H1 (cell line): ENCODE data around the gene COL27A1. TPM values are rescaled to one million over a fixed set of nuclear protein-coding genes. Genes with fewer than 3 reads are reported as not detected.

Source experiments
- CTCF ChIA-PET: fragments of 300-600 bp; sonication (Branson Sonifier 250); formaldehyde crosslinking; loops from one replicate; lab custom pipeline; 2021; ENCODE audit not compliant: partially characterized antibody; lab: Charles Lee
- POLR2A ChIA-PET: fragments of 300-600 bp; sonication (Branson Sonifier 250); formaldehyde crosslinking; loops from one replicate; lab custom pipeline; 2021; ENCODE audit warnings: inconsistent platforms; ENCODE audit not compliant: partially characterized antibody; lab: Charles Lee
- DNase-seq, 2 experiments: peaks; one replicate each; pipeline versions ENCODE4 v3.0.0 to v3.0.0-alpha.2; 2010 to 2022; ENCODE audit warnings: low spot score in 2 of 2, low read depth in 1 of 2, mixed read lengths in 1 of 2
- FAIRE-seq: peaks from 2 replicates; lab custom pipeline; 2011; peaks lifted over from hg19 to GRCh38; lab: Jason Lieb, UNC
- H2AFZ ChIP-seq: 2 replicates; pipeline ENCODE4 v1.8.1; 2012; ENCODE audit warnings: low read length, inconsistent platforms
- H2AK5ac ChIP-seq: 2 replicates; pipeline ENCODE4 v1.6.1; 2013; ENCODE audit warnings: low read depth, low read length
- H2BK120ac ChIP-seq: replicated peaks from 2 replicates; pipeline ENCODE3; 2013; ENCODE audit warnings: low read depth, low read length, inconsistent platforms
- H2BK12ac ChIP-seq: 2 replicates; pipeline ENCODE4 v1.6.1; 2013; ENCODE audit warnings: low read depth, low read length
- H2BK15ac ChIP-seq: 2 replicates; pipeline ENCODE4 v1.6.1; 2013; ENCODE audit warnings: low read length
- H2BK20ac ChIP-seq: 2 replicates; pipeline ENCODE4 v1.6.1; 2013; ENCODE audit warnings: low read length
- H2BK5ac ChIP-seq: 2 replicates; pipeline ENCODE4 v1.6.1; 2013; ENCODE audit warnings: low read depth, low read length
- H3K14ac ChIP-seq: 2 replicates; pipeline ENCODE4 v1.6.1; 2013; ENCODE audit warnings: inconsistent platforms; ENCODE audit not compliant: insufficient read length
- H3K18ac ChIP-seq: 2 replicates; pipeline ENCODE4 v1.6.1; 2013; ENCODE audit warnings: low read length; ENCODE audit errors: extremely low read depth
- H3K23ac ChIP-seq: 2 replicates; pipeline ENCODE4 v1.6.1; 2013; ENCODE audit warnings: inconsistent platforms; ENCODE audit not compliant: insufficient read length
- H3K23me2 ChIP-seq: 2 replicates; pipeline ENCODE4 v1.6.1; 2013; ENCODE audit warnings: low read depth, low read length
- H3K27ac ChIP-seq: 2 replicates; pipeline ENCODE4 v1.6.1; 2011; ENCODE audit warnings: low read depth, low read length, inconsistent platforms
- H3K27me3 ChIP-seq, 4 experiments: replicated peaks in 1 of 4; 1 replicate in 1 of 4; 2 replicates in 3 of 4; pipeline versions ENCODE4 v1.6.1 to v1.8.1; 2011 to 2013; ENCODE audit warnings: low read length in 3 of 4, mild to moderate bottlenecking in 3 of 4, inconsistent platforms in 2 of 4, mixed read lengths in 2 of 4, moderate library complexity in 1 of 4; ENCODE audit not compliant: control insufficient read depth in 3 of 4, insufficient read depth in 3 of 4; ENCODE audit errors: extremely low read depth in 1 of 4
- H3K36me3 ChIP-seq, 4 experiments: 2 replicates each; pipeline versions ENCODE4 v1.6.1 to v1.8.1; 2011 to 2013; ENCODE audit warnings: mild to moderate bottlenecking in 4 of 4, low read length in 3 of 4, moderate library complexity in 2 of 4, control low read depth in 1 of 4, inconsistent platforms in 1 of 4; ENCODE audit not compliant: insufficient read depth in 4 of 4, control insufficient read depth in 2 of 4
- H3K4ac ChIP-seq: replicated peaks from 2 replicates; pipeline ENCODE3; 2013; ENCODE audit warnings: low read length, low read depth, mixed read lengths, inconsistent platforms; ENCODE audit not compliant: insufficient read length
- H3K4me1 ChIP-seq, 4 experiments: replicated peaks in 1 of 4; 1 replicate in 1 of 4; 2 replicates in 3 of 4; pipeline versions ENCODE4 v1.6.1 to v1.8.1; 2011 to 2013; ENCODE audit warnings: low read length in 3 of 4, inconsistent platforms in 2 of 4, mixed read lengths in 1 of 4; ENCODE audit not compliant: insufficient read depth in 4 of 4, control insufficient read depth in 3 of 4
- H3K4me2 ChIP-seq, 2 experiments: 2 replicates each; pipeline versions ENCODE4 v1.6.1 to v1.8.1; 2011 to 2013; ENCODE audit warnings: low read depth in 2 of 2, low read length in 2 of 2, control low read depth in 1 of 2, inconsistent platforms in 1 of 2, mild to moderate bottlenecking in 1 of 2; ENCODE audit not compliant: insufficient read depth in 1 of 2
- H3K4me3 ChIP-seq, 4 experiments: fragments of 200-600, 300-600 bp in 1 of 4; sonication (generic), shearing (Covaris generic), sonication (Bioruptor Twin) in 1 of 4; 2 replicates each; pipeline versions ENCODE4 v1.5.1 to v1.8.1; 2011 to 2016; ENCODE audit warnings: low read length in 4 of 4, low read depth in 3 of 4, control low read depth in 2 of 4, inconsistent platforms in 2 of 4, mild to moderate bottlenecking in 2 of 4, mixed read lengths in 1 of 4, moderate library complexity in 1 of 4; ENCODE audit not compliant: insufficient read depth in 2 of 4; ENCODE audit errors: extremely low read depth in 1 of 4
- H3K56ac ChIP-seq: replicated peaks from 2 replicates; pipeline ENCODE3; 2013; ENCODE audit warnings: low read depth, mild to moderate bottlenecking, mixed read lengths, low read length, inconsistent platforms; ENCODE audit not compliant: insufficient read length
- H3K79me1 ChIP-seq: 2 replicates; pipeline ENCODE4 v1.6.1; 2013; ENCODE audit warnings: low read depth, low read length, control low read depth
- H3K79me2 ChIP-seq, 2 experiments: 2 replicates each; pipeline versions ENCODE4 v1.6.1 to v1.8.1; 2012 to 2013; ENCODE audit warnings: low read length in 2 of 2, mild to moderate bottlenecking in 2 of 2, inconsistent platforms in 1 of 2; ENCODE audit not compliant: insufficient read depth in 2 of 2, control insufficient read depth in 1 of 2
- H3K9ac ChIP-seq, 4 experiments: replicated peaks in 1 of 4; 1 replicate in 1 of 4; 2 replicates in 3 of 4; pipeline versions ENCODE4 v1.6.1 to v1.8.1; 2011 to 2013; ENCODE audit warnings: low read depth in 3 of 4, low read length in 3 of 4, control low read depth in 2 of 4, mild to moderate bottlenecking in 2 of 4, moderate library complexity in 2 of 4, inconsistent platforms in 1 of 4; ENCODE audit errors: extremely low read depth in 1 of 4
- H3K9me3 ChIP-seq, 2 experiments: 2 replicates each; pipeline versions ENCODE4 v1.6.1 to v1.8.1; 2012 to 2013; ENCODE audit warnings: mild to moderate bottlenecking in 2 of 2, moderate library complexity in 2 of 2, control low read depth in 1 of 2, inconsistent platforms in 1 of 2, low read depth in 1 of 2, low read length in 1 of 2, mixed read lengths in 1 of 2; ENCODE audit not compliant: insufficient read depth in 2 of 2
- H4K20me1 ChIP-seq, 2 experiments: replicated peaks in 1 of 2; 2 replicates each; pipeline versions ENCODE3 to v1.8.1; 2011 to 2013; ENCODE audit warnings: inconsistent platforms in 2 of 2, low read length in 2 of 2, mild to moderate bottlenecking in 1 of 2; ENCODE audit not compliant: insufficient read depth in 2 of 2, control insufficient read depth in 1 of 2
- H4K5ac ChIP-seq: 2 replicates; pipeline ENCODE4 v1.6.1; 2013; ENCODE audit warnings: low read length, low read depth, mixed read lengths, inconsistent platforms; ENCODE audit not compliant: insufficient read length
- H4K8ac ChIP-seq: 2 replicates; pipeline ENCODE4 v1.8.0; 2013; ENCODE audit warnings: mild to moderate bottlenecking, moderate library complexity, low read length, inconsistent platforms; ENCODE audit not compliant: insufficient read depth; ENCODE audit errors: extremely low read depth
- H4K91ac ChIP-seq: replicated peaks from 2 replicates; pipeline ENCODE3; 2013; ENCODE audit warnings: low read length, mixed read lengths, inconsistent platforms; ENCODE audit not compliant: insufficient read length
- CBX5 ChIP-seq: fragments of 300-800, 300-1000 bp; sonication (generic); IDR thresholded peaks from 2 replicates; pipeline ENCODE4 v1.7.1; 2016; ENCODE audit warnings: antibody characterized with exemption, low read length, low read depth
- CEBPB ChIP-seq: IDR thresholded peaks from 2 replicates; pipeline ENCODE4 v1.6.1; 2012; ENCODE audit warnings: low read depth, low read length
- JUN ChIP-seq: IDR thresholded peaks from 2 replicates; pipeline ENCODE4 v1.6.1; 2011; ENCODE audit warnings: low read depth, mild to moderate bottlenecking, improper control_type of control experiment, low read length
- NANOG ChIP-seq: IDR thresholded peaks from 2 replicates; pipeline ENCODE4 v1.6.1; 2011; ENCODE audit warnings: low read length, low read depth, mild to moderate bottlenecking, inconsistent platforms; ENCODE audit not compliant: insufficient read depth, poor library complexity, severe bottlenecking
- POU5F1 ChIP-seq: IDR thresholded peaks from 2 replicates; pipeline ENCODE4 v1.6.1; 2011; ENCODE audit warnings: low read depth, mild to moderate bottlenecking, low read length, moderate library complexity
- SIN3A ChIP-seq, 2 experiments: IDR thresholded peaks in 1 of 2; conservative IDR thresholded peaks in 1 of 2; 2 replicates each; pipeline ENCODE4 v1.6.1; 2011 to 2012; ENCODE audit warnings: low read length in 2 of 2, improper control_type of control experiment in 1 of 2, low read depth in 1 of 2, mild to moderate bottlenecking in 1 of 2
- SP1 ChIP-seq: IDR thresholded peaks from 2 replicates; pipeline ENCODE4 v1.6.1; 2011; ENCODE audit warnings: low read depth, low read length
- SRF ChIP-seq: IDR thresholded peaks from 2 replicates; pipeline ENCODE4 v1.6.1; 2011; ENCODE audit warnings: mild to moderate bottlenecking, low read depth, low read length, moderate library complexity
- SUZ12 ChIP-seq: fragments of 200-600 bp; sonication (generic); IDR thresholded peaks from 2 replicates; pipeline ENCODE4 v1.6.1; 2012; ENCODE audit warnings: mild to moderate bottlenecking, inconsistent platforms, low read length, moderate library complexity, mixed read lengths
- TAF7 ChIP-seq: optimal IDR thresholded peaks from 2 replicates; pipeline ENCODE3; 2011; ENCODE audit warnings: low read depth, mild to moderate bottlenecking, inconsistent platforms, low read length, moderate library complexity, borderline replicate concordance
- WGBS, 2 experiments: shearing (Covaris generic) in 1 of 2; methylation state at CpG; one replicate each; pipeline versions ENCODE4 v1.1.6 to v1.1.7; 2013 to 2015; ENCODE audit warnings: low lambda C conversion rate in 2 of 2, mixed read lengths in 2 of 2, inconsistent platforms in 1 of 2, low coverage in 1 of 2, missing lambda C conversion rate in 1 of 2; ENCODE audit not compliant: insufficient replicate concordance in 2 of 2, insufficient coverage in 1 of 2, insufficient read length in 1 of 2; ENCODE audit errors: extremely low coverage in 1 of 2, missing lambda C conversion rate in 1 of 2; 5-methylcytosine and 5-hydroxymethylcytosine counted together
- polyA plus RNA-seq, 7 experiments: library from polyadenylated mRNA; depleted of rRNA in 3 of 7; stranded (reverse) in 5 of 7; unstranded in 2 of 7; fragments of >200 nt in 5 of 7; fragments of 200-250 nt in 2 of 7; gene quantifications; 1 replicate in 5 of 7; 2 replicates in 1 of 7; 4 replicates in 1 of 7; pipeline versions ENCODE4 v1.2.1 to v1.2.3, GENCODE V29; 2011 to 2013; ENCODE audit warnings: missing spikeins in 2 of 7, mixed read lengths in 2 of 7
- total RNA-seq: library from RNA; stranded (reverse); fragmentation: NEBNext Ultra II Directional; extraction: Animal tissue kit (Norgen Biotek cat#: 25700); gene quantifications from 2 replicates; pipeline ENCODE4 v1.2.1, GENCODE V29; 2021
- TF ChIP-seq, protein P1 (sequence below): IDR thresholded peaks from 2 replicates; pipeline ENCODE4 v1.6.1; 2012; ENCODE audit warnings: inconsistent platforms

Gene COL27A1
- total and polyA plus RNA-seq, 2 of the 8 experiments (the other 6 are each of a cell fraction or from before 2014, with no cell fraction given): 15.1 to 22.8 TPM

DNA sequence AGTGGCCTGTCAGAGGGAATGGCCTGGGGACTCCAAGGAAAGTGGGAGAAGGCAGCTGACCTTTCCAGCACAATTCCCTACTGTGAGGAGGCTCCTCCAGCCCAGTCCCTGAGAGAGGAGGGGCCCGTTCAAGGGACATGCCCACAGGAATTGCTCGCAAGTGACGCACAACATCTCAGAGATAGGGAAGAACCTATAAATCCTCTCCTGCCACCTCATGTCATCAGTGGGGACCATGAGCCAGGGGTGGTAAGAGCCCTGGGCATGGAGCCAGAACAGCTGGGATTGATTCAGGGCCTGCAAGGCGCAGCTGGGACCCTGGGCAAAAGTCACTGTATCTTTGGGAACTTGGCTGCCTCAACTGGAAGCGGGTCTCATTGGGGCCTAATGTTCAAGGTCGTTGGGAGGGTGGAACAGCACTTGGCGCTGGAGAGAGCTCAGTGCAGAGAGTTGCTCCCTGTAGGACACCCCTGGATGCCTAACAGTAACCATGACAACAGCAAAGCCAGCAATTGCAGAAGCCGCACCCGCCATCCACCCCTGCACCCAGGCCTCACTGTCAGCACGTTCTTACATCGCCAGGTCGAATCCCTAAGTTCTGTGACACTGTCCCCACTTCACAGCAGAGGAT lies 126.3 kb downstream of the COL27A1 start:
- Histone ChIP-seq H3K56ac (no peak overlapping the region), H3K14ac (no peak overlapping the region), H3K4me1 (peaks cover 0 to 10% (median 1%) of the 10 kb centered on the region in 4 experiments; a peak in 3 of 7 replicates), H2BK12ac (no peak overlapping the region), H4K91ac (no peak overlapping the region), H2BK15ac (no peak overlapping the region), H2AFZ (no peak overlapping the region), H3K36me3 (peaks cover 0 to 4% (median 0%) of the 10 kb centered on the region in 4 experiments; a peak in 2 of 8 replicates), H2BK5ac (no peak overlapping the region), H3K79me2 (no peaks in the 10 kb centered on the region), H3K27me3 (no peaks in the 10 kb centered on the region), H4K20me1 (peaks cover 1 to 6% of the 10 kb centered on the region in 2 experiments), H2BK120ac (no peak overlapping the region), H3K79me1 (no peaks in the 10 kb centered on the region), H3K4me2 (no peak overlapping the region), H4K8ac (no peak overlapping the region), H3K9ac (no peak overlapping the region), H3K23ac (no peak overlapping the region), H4K5ac (no peak overlapping the region), H3K27ac (no peak overlapping the region), H3K4me3 (no peak overlapping the region), H3K18ac (no peak overlapping the region), H2BK20ac (no peak overlapping the region), H3K23me2 (peaks cover 6% of the 10 kb centered on the region; the same call in 1 of the 2 replicates), H3K4ac (no peak overlapping the region), H2AK5ac (no peak overlapping the region), H3K9me3 (no peaks in the 10 kb centered on the region)
- ChIA-PET CTCF (interaction anchor here (0.6 to 3.1 kb wide), 6 partner anchors 10 to 197 kb away, joined by 3 to 18 read pairs (median 4); no protein-coding TSS in a partner anchor), POLR2A (interaction anchor here (1.1 kb wide), 1 partner anchor 30 kb away, joined by 3 read pairs; no protein-coding TSS in a partner anchor)
- FAIRE-seq (no peak), DNase-seq (no peak)
- TF ChIP-seq CEBPB (no peak), SIN3A (conservative IDR thresholded peaks at IDR 0.05 in 1 of 2, IDR thresholded peaks at IDR 0.05 in 1 of 2; ENCODE audit: low read depth in 1 of 2, low read length in 2 of 2) (no peak), TAF7 (no peak), SP1 (no peak), SUZ12 (no peak), SRF (no peak), JUN (no peak), CBX5 (no peak), POU5F1 (no peak), NANOG (no peak)
- TF ChIP-seq, protein P1, sequence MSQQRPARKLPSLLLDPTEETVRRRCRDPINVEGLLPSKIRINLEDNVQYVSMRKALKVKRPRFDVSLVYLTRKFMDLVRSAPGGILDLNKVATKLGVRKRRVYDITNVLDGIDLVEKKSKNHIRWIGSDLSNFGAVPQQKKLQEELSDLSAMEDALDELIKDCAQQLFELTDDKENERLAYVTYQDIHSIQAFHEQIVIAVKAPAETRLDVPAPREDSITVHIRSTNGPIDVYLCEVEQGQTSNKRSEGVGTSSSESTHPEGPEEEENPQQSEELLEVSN: no peak
- 89% methylated on average over 12 of the region's 12 CpGs; no CpG with 5 or more reads in 1 of the 2 experiments for WGBS, 2 experiments
